HFFc6 (cell line): ENCODE measurements around the gene BDP1. TPM values are rescaled to one million over a fixed set of nuclear protein-coding genes. Genes with fewer than 3 reads are reported as not detected.
A peak's percentile ranks its signal among the peaks of the same experiment; 100 is the strongest.
"Not testable (repeated sequence)": the region's sequence is repeated elsewhere in the genome, so short reads cannot be mapped to it uniquely, and the experiment has no call there.

Source experiments
- DNase-seq: peaks from one replicate; pipeline ENCODE4 v3.0.0-alpha.2; 2018
- H3K27ac Mint-ChIP-seq: 2 replicates; pipeline ENCODE4 v1.8.0; 2020; ENCODE audit warnings: mild to moderate bottlenecking, mixed read lengths
- H3K27me3 Mint-ChIP-seq: 2 replicates; pipeline ENCODE4 v1.8.0; 2021; ENCODE audit warnings: mild to moderate bottlenecking, moderate library complexity, mixed read lengths; ENCODE audit not compliant: insufficient read depth
- H3K36me3 Mint-ChIP-seq: 2 replicates; pipeline ENCODE4 v1.8.0; 2021; ENCODE audit warnings: low read depth, mixed read lengths
- H3K4me1 Mint-ChIP-seq: 2 replicates; pipeline ENCODE4 v1.8.0; 2020; ENCODE audit warnings: low read depth, mixed read lengths
- H3K4me3 Mint-ChIP-seq: 2 replicates; pipeline ENCODE4 v1.8.0; 2020; ENCODE audit warnings: mild to moderate bottlenecking, moderate library complexity, mixed read lengths
- H3K9me3 Mint-ChIP-seq: 2 replicates; pipeline ENCODE4 v1.8.0; 2020; ENCODE audit warnings: mild to moderate bottlenecking, mixed read lengths
- total RNA-seq, 6 experiments: library from RNA; stranded (reverse); fragmentation: NEBNext Ultra II Directional; extraction: Animal tissue kit (Norgen Biotek cat#: 25700); gene quantifications; 2 replicates in 1 of 6; 3 replicates in 5 of 6; pipeline ENCODE4 v1.2.3, GENCODE V29; 2021
- TF ChIP-seq, protein P1 (sequence below): fragments of 200-600 bp; sonication (generic); IDR thresholded peaks from 2 replicates; pipeline ENCODE4 v1.5.0; 2021; ENCODE audit warnings: antibody characterized with exemption, mild to moderate bottlenecking

The BDP1 gene
- total RNA-seq, 6 experiments from 2014 or later: 13.1 to 15.9 (median 14.8) TPM

DNA sequence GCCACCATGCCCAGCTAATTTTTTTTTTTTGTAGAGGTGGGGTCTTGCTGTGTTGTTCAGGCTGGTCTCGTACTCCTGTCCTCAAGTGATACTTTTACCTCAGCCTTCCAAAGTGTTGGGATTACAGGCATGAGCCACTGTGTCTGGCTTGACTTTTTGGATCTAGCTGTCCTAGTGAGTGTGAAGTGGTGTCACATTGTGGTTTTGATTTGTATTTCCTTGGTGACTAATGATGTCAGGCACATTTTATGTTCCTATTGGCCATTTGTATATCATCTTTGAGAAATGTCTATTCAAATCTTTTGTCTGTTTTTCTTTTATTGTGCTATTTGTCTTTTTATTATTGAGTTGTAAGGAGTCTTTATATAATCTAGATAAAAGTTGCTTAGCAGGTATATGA is 78.2 kb downstream of the BDP1 start:
- peak overlapping the region; percentile 64 for H3K27ac Mint-ChIP-seq
- peaks cover 31% of the 10 kb centered on the region for H3K4me1 Mint-ChIP-seq
- no peaks in the 10 kb centered on the region for H3K9me3 Mint-ChIP-seq
- no peaks in the 10 kb centered on the region for H3K27me3 Mint-ChIP-seq
- H3K36me3 Mint-ChIP-seq: peaks cover 34% of the 10 kb centered on the region
- TF ChIP-seq, protein P1, sequence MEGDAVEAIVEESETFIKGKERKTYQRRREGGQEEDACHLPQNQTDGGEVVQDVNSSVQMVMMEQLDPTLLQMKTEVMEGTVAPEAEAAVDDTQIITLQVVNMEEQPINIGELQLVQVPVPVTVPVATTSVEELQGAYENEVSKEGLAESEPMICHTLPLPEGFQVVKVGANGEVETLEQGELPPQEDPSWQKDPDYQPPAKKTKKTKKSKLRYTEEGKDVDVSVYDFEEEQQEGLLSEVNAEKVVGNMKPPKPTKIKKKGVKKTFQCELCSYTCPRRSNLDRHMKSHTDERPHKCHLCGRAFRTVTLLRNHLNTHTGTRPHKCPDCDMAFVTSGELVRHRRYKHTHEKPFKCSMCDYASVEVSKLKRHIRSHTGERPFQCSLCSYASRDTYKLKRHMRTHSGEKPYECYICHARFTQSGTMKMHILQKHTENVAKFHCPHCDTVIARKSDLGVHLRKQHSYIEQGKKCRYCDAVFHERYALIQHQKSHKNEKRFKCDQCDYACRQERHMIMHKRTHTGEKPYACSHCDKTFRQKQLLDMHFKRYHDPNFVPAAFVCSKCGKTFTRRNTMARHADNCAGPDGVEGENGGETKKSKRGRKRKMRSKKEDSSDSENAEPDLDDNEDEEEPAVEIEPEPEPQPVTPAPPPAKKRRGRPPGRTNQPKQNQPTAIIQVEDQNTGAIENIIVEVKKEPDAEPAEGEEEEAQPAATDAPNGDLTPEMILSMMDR: no peak
- H3K4me3 Mint-ChIP-seq: no peak overlapping the region
- peak; percentile 45 for DNase-seq

DNA sequence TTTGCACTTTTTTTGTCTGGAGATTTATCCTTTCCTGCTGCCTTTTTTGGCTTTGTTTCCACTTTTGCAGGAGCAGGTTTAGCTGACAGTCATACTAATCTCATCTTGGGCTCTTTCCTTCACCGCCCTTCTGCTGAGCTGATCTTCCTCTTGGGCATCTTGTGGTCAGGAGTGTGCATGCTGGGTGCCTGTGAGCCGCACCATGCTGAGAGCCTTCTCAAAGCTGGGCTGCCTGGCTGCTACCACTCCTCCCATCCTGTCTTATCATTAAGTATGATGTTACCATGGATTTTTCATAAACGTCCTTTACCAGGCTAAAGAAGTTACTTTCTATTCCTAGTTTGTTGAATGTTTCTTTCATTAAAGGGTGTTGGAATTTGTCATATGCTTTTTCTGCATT is 82.2 kb downstream of the BDP1 start:
- Mint-ChIP-seq H3K36me3 (peaks cover 50% of the 10 kb centered on the region), H3K9me3 (no peaks in the 10 kb centered on the region), H3K27me3 (no peaks in the 10 kb centered on the region), H3K4me3 (no peak overlapping the region), H3K4me1 (peaks cover 24% of the 10 kb centered on the region), H3K27ac (peak overlapping the region; percentile 50; the same call in 1 of the 2 replicates)
- DNase-seq: no peak
- TF ChIP-seq, protein P1: no peak

DNA sequence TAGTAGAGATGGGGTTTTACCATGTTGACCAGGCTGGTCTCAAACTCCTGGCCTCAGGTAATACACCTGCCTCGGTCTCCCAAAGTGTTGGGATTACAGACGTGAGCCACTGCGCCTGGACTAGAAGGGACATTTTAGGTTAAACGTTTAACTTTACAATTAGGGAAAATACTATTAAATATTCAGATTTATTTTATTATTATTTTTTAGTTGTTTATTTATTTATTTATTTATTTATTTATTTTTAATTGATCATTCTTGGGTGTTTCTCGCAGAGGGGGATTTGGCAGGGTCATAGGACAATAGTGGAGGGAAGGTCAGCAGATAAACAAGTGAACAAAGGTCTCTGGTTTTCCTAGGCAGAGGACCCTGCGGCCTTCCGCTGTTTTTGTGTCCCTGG is 95.4 kb downstream of the BDP1 start:
- not testable (repeated sequence) for H3K9me3 Mint-ChIP-seq, H3K27me3 Mint-ChIP-seq, DNase-seq, H3K27ac Mint-ChIP-seq, H3K4me3 Mint-ChIP-seq, H3K4me1 Mint-ChIP-seq
- H3K36me3 Mint-ChIP-seq: peaks cover 18% of the 10 kb centered on the region

DNA sequence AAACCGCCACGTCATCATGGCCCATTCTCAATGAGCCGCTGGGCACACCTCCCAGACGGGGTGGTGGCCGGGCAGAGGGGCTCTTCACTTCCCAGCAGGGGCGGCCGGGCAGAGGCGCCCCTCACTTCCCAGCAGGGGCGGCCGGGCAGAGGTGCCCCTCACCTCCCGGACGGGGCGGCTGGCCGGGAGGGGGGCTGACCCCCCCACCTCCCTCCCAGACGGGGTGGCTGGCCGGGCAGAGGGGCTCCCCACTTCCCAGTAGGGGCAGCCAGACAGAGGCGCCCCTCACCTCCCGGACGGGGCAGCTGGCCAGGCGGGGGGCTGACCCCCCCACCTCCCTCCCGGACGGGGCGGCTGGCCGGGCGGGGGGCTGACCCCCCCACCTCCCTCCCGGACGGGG is 96.1 kb downstream of the BDP1 start:
- H3K27ac Mint-ChIP-seq, DNase-seq, H3K4me1 Mint-ChIP-seq, H3K9me3 Mint-ChIP-seq, H3K4me3 Mint-ChIP-seq, H3K27me3 Mint-ChIP-seq: not testable (repeated sequence)
- peaks cover 13% of the 10 kb centered on the region for H3K36me3 Mint-ChIP-seq

DNA sequence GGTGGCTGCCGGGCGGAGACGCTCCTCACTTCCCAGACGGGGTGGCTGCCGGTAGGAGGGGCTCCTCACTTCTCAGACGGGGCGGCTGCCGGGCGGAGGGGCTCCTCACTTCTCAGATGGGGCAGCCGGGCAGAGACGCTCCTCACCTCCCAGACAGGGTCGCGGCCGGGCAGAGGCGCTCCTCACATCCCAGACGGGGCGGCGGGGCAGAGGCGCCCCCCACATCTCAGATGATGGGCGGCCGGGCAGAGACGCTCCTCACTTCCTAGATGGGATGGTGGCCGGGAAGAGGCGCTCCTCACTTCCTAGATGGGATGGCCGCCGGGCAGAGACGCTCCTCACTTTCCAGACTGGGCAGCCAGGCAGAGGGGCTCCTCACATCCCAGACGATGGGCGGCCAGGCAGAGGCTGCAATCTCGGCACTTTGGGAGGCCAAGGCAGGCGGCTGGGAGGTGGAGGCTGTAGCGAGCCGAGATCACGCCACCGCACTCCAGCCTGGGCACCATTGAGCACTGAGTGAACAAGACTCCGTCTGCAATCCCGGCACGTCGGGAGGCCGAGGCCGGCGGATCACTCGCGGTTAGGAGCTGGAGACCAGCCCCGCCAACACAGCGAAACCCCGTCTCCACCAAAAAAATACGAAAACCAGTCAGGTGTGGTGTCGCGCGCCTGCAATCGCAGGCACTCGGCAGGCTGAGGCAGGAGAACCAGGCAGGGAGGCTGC is 96.7 kb downstream of the BDP1 start:
- DNase-seq, H3K9me3 Mint-ChIP-seq, H3K4me3 Mint-ChIP-seq, H3K27me3 Mint-ChIP-seq, H3K4me1 Mint-ChIP-seq, H3K27ac Mint-ChIP-seq: not testable (repeated sequence)
- peaks cover 10% of the 10 kb centered on the region for H3K36me3 Mint-ChIP-seq

DNA sequence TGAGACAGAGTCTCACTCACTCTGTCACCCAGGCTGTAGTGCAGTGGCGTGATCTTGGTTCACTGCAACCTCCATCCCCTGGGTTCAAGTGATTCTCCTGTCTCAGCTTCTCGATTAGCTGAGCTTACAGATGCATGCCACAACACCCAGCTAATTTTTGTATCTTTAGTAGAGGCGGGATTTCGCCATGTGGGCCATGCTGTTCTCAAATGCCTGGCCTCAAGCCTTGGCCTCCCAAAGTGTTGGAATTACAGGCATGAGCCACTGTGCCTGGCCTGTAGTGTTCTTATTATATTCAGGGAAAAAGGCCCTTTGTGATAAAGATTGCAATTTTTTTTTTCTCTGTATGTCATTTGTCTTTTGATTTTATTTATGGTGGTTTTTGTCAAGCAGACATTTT is 107.7 kb downstream of the BDP1 start:
- Mint-ChIP-seq H3K27ac (no peak overlapping the region), H3K4me1 (no peaks in the 10 kb centered on the region), H3K27me3 (no peaks in the 10 kb centered on the region), H3K4me3 (no peak overlapping the region), H3K36me3 (peaks cover 4% of the 10 kb centered on the region; the same call in 1 of the 2 replicates), H3K9me3 (no peaks in the 10 kb centered on the region)
- TF ChIP-seq, protein P1: no peak
- no peak for DNase-seq

DNA sequence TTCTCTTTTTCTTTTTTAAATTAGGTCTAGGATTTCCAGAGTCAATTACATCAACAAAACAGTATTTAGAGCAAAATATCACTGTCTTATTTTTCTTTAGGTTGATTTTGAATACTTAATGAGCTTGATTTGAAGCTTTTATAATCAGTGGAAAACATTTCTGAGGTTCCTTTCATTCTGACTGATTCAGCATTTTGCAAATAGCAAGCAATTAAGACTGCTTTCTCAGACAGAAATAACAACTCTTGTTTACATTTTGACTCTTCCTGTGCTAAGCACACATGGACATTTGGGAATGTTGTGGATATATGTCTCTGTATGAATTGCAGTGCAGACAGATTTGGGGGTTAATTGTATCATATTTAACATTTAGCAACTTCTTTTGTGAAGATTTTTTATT is 109.4 kb downstream of the BDP1 start:
- no peak for DNase-seq
- Mint-ChIP-seq H3K9me3 (no peaks in the 10 kb centered on the region), H3K36me3 (peaks cover 2% of the 10 kb centered on the region; the same call in 1 of the 2 replicates), H3K27ac (no peak overlapping the region), H3K4me3 (no peak overlapping the region), H3K4me1 (no peaks in the 10 kb centered on the region), H3K27me3 (no peaks in the 10 kb centered on the region)
- TF ChIP-seq, protein P1: no peak
